HL-60 (cell line): ENCODE data around the gene MEA1.

Experiments used
- DNase-seq, 2 experiments: peaks; one replicate each; pipeline ENCODE4 v3.0.0-alpha.2; 2010 to 2020; ENCODE audit warnings: low read depth in 1 of 2, low spot score in 1 of 2
- H3K27ac ChIP-seq: fragments of 250-450 bp; sonication (Bioruptor Pico); replicated peaks from 2 replicates; pipeline ENCODE4 v1.5.1; 2020; ENCODE audit warnings: mild to moderate bottlenecking, moderate library complexity
- H3K27me3 ChIP-seq: fragments of 250-450 bp; sonication (Bioruptor Pico); 2 replicates; pipeline ENCODE4 v1.5.1; 2021; ENCODE audit warnings: mild to moderate bottlenecking, moderate library complexity; ENCODE audit not compliant: insufficient read depth, poor library complexity, severe bottlenecking
- H3K4me3 ChIP-seq: replicated peaks from 2 replicates; pipeline ENCODE4 v1.5.1; 2011; ENCODE audit warnings: mild to moderate bottlenecking, control low read depth, low read length; ENCODE audit not compliant: insufficient read depth
- GABPA ChIP-seq: IDR thresholded peaks from 2 replicates; pipeline ENCODE4 v1.6.1; 2012; ENCODE audit warnings: low read depth
- POLR2AphosphoS5 ChIP-seq: IDR thresholded peaks from 2 replicates; pipeline ENCODE4 v1.6.1; 2012; ENCODE audit warnings: low read depth
- SPI1 ChIP-seq: IDR thresholded peaks from 2 replicates; pipeline ENCODE4 v1.6.1; 2012; ENCODE audit warnings: low read depth, mild to moderate bottlenecking, borderline replicate concordance
- long read RNA-seq: library from polyadenylated mRNA; unstranded; transcript quantifications from one replicate; pipeline ENCODE4 v2.0.0, GENCODE V29; 2020
- TF ChIP-seq, protein P1 (sequence below): IDR thresholded peaks from one replicate; pipeline ENCODE4 v1.5.1; 2011; ENCODE audit warnings: low read length, control low read depth, inconsistent platforms; ENCODE audit not compliant: insufficient read depth
- TF ChIP-seq, protein P2 (sequence below): IDR thresholded peaks from 2 replicates; pipeline ENCODE4 v1.6.1; 2012; ENCODE audit warnings: low read depth; ENCODE audit not compliant: insufficient replicate concordance

MEA1 gene
- long read RNA-seq, transcript MEA1-204 (4 exons, 1,004 nt) = major isoform, 14 of 19 reads
- long read RNA-seq, partial matches to known transcripts = 0 of 19 reads
- long read RNA-seq, other reads (novel, unspliced or antisense) = 1 of 19 reads

DNA sequence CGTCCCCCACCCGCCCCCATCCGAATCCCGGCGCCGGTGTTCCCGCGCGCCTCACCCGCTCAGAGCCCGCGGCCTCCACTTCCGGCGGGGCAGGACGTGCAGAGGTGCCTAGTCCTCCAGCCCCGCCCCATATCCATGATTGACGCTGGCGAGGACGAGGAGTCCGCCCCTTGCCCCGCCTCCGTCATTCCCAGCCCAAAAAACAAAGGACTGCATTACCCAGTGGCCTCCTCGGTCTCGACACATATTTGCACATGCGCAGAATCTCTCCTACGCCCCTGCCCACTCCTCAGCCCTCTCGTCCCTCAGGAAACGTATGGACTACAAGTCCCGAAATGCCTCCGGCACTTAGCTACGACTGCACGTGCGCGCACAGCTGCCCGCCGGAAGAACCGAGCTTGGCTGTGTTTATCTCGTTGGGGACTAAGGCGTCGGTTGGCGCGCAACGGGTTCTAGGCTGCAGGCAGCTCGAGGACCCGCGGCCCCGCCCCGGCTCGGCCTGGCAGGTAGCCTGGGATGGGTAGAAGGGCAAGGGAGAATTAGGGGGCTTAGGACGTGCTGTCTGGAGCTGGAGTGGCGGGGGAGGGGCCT lies at the start of gene MEA1, which contains the start of gene KLHDC3:
Gene MEA1, minus strand, starts transcription at position 104 of the 591 bp plus-strand sequence. CDS start 133 bp downstream, outside the sequence.
Gene KLHDC3, plus strand, starts transcription at position 407 of the 591 bp plus-strand sequence. CDS start 2,944 bp downstream, outside the sequence.
- Histone ChIP-seq H3K27me3 (no peaks in the 10 kb centered on the region), H3K27ac (peak within 1 kb of the TSS; percentile 70), H3K4me3 (peak within 1 kb of the TSS; percentile 94)
- TF ChIP-seq POLR2AphosphoS5 (peak; percentile 59; the same call in 1 of the 2 replicates), SPI1 (no peak), GABPA (peak; percentile 73)
- TF ChIP-seq, protein P1, sequence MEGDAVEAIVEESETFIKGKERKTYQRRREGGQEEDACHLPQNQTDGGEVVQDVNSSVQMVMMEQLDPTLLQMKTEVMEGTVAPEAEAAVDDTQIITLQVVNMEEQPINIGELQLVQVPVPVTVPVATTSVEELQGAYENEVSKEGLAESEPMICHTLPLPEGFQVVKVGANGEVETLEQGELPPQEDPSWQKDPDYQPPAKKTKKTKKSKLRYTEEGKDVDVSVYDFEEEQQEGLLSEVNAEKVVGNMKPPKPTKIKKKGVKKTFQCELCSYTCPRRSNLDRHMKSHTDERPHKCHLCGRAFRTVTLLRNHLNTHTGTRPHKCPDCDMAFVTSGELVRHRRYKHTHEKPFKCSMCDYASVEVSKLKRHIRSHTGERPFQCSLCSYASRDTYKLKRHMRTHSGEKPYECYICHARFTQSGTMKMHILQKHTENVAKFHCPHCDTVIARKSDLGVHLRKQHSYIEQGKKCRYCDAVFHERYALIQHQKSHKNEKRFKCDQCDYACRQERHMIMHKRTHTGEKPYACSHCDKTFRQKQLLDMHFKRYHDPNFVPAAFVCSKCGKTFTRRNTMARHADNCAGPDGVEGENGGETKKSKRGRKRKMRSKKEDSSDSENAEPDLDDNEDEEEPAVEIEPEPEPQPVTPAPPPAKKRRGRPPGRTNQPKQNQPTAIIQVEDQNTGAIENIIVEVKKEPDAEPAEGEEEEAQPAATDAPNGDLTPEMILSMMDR = no peak
- TF ChIP-seq, protein P2, sequence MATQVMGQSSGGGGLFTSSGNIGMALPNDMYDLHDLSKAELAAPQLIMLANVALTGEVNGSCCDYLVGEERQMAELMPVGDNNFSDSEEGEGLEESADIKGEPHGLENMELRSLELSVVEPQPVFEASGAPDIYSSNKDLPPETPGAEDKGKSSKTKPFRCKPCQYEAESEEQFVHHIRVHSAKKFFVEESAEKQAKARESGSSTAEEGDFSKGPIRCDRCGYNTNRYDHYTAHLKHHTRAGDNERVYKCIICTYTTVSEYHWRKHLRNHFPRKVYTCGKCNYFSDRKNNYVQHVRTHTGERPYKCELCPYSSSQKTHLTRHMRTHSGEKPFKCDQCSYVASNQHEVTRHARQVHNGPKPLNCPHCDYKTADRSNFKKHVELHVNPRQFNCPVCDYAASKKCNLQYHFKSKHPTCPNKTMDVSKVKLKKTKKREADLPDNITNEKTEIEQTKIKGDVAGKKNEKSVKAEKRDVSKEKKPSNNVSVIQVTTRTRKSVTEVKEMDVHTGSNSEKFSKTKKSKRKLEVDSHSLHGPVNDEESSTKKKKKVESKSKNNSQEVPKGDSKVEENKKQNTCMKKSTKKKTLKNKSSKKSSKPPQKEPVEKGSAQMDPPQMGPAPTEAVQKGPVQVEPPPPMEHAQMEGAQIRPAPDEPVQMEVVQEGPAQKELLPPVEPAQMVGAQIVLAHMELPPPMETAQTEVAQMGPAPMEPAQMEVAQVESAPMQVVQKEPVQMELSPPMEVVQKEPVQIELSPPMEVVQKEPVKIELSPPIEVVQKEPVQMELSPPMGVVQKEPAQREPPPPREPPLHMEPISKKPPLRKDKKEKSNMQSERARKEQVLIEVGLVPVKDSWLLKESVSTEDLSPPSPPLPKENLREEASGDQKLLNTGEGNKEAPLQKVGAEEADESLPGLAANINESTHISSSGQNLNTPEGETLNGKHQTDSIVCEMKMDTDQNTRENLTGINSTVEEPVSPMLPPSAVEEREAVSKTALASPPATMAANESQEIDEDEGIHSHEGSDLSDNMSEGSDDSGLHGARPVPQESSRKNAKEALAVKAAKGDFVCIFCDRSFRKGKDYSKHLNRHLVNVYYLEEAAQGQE = no peak
- DNase-seq = peak; percentile 100

DNA sequence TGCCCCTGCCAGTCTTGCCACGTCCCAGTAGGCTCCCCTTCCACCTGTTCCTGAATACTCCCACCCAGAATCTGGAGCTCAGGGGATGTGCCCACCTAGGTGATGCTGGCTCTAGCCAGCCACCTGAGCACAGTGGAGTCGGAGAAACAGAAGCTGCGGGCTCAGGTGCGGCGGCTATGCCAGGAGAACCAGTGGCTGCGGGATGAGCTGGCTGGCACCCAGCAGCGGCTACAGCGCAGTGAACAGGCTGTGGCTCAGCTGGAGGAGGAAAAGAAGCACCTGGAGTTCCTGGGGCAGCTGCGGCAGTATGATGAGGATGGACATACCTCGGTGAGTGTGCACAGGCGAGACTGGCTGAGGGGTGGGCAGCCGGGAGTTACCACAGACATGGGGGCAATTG lies 49.1 kb upstream of the MEA1 start:
- TF ChIP-seq SPI1 (no peak), GABPA (no peak), POLR2AphosphoS5 (no peak)
- TF ChIP-seq, protein P2 = no peak
- TF ChIP-seq, protein P1 = no peak
- DNase-seq = no peak
- Histone ChIP-seq H3K4me3 (no peak overlapping the region), H3K27ac (no peak overlapping the region), H3K27me3 (no peaks in the 10 kb centered on the region)

DNA sequence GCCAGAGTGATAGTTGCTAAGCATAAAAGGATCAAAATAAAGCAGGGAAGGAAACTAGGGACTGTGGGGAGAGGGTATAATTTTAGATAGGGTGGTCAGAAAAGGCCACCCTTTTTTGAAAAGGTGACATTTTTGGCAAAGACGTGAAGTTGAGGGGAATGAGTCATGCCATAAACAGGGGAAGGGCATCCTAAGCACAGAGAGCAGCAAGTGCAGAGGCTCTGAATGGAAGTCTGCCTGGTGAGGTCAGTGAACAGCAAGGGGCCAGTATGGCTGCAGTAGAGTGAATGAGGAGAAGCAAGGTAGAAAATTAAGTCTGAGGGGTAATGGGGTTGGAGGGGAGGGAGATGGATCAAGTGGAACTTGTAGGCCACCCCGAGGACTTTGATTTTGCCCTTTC lies 48.1 kb upstream of the MEA1 start:
- H3K27me3 ChIP-seq = no peaks in the 10 kb centered on the region
- TF ChIP-seq GABPA (no peak), POLR2AphosphoS5 (no peak), SPI1 (no peak)
- TF ChIP-seq, protein P2 = no peak
- TF ChIP-seq, protein P1 = no peak
- DNase-seq = no peak
- no peak overlapping the region for H3K4me3 ChIP-seq
- no peak overlapping the region for H3K27ac ChIP-seq
